Myocyte (in vitro differentiated cells): ENCODE results near the gene MAGOH. TPM values are rescaled to one million over a fixed set of nuclear protein-coding genes. Genes with fewer than 3 reads are reported as not detected.

Source experiments
- DNase-seq: peaks from one replicate; pipeline ENCODE4 v3.0.0-alpha.2; 2012; ENCODE audit warnings: low read depth
- total RNA-seq: library from RNA; depleted of rRNA; stranded (reverse); fragments of >200 nt; gene quantifications from 2 replicates; pipeline ENCODE4 v1.2.3, GENCODE V29; 2014

The MAGOH gene
- total RNA-seq, 1 donor from 2014 or later, result 29.3 TPM

GRCh38 chr1:53270873-53271272 is 32.6 kb upstream of the MAGOH start:
- no peak for DNase-seq

- DNase-seq, result no peak
Observed at GRCh38 chr1:53270107-53270506, 31.8 kb upstream of the MAGOH start.

GRCh38 chr1:53267761-53268160 is 29.4 kb upstream of the MAGOH start:
- no peak for DNase-seq

GRCh38 chr1:53266038-53266437 is 27.7 kb upstream of the MAGOH start:
- peak; percentile 24 for DNase-seq

- DNase-seq, result peak; percentile 69
Observed at GRCh38 chr1:53265581-53265980, 27.3 kb upstream of the MAGOH start.

- no peak for DNase-seq
Observed at GRCh38 chr1:53264048-53264447, 25.7 kb upstream of the MAGOH start.

GRCh38 chr1:53262000-53262399 is 23.7 kb upstream of the MAGOH start:
- no peak for DNase-seq

GRCh38 chr1:53260631-53261247 is 22.4 kb upstream of the MAGOH start:
- no peak for DNase-seq

GRCh38 chr1:53259932-53260331 is 21.6 kb upstream of the MAGOH start:
- DNase-seq, result no peak

- no peak for DNase-seq
Observed at GRCh38 chr1:53258216-53258615, 19.9 kb upstream of the MAGOH start.

GRCh38 chr1:53257454-53258081 is 19.2 kb upstream of the MAGOH start:
- no peak for DNase-seq

GRCh38 chr1:53256511-53257453 is 18.5 kb upstream of the MAGOH start:
- no peak for DNase-seq

GRCh38 chr1:53255031-53255430 is 16.7 kb upstream of the MAGOH start:
- DNase-seq, result no peak

- no peak for DNase-seq
Observed at GRCh38 chr1:53254011-53254640, 15.8 kb upstream of the MAGOH start.

GRCh38 chr1:53250325-53250724 is 12.0 kb upstream of the MAGOH start:
- DNase-seq, result no peak

- peak; percentile 10 for DNase-seq
Observed at GRCh38 chr1:53249706-53250105, 11.4 kb upstream of the MAGOH start.

GRCh38 chr1:53246261-53247134 is 8.2 kb upstream of the MAGOH start:
- no peak for DNase-seq

- no peak for DNase-seq
Observed at GRCh38 chr1:53244141-53244540, 5.8 kb upstream of the MAGOH start.

GRCh38 chr1:53242381-53242780 is 4.1 kb upstream of the MAGOH start:
- no peak for DNase-seq

- DNase-seq, result no peak
Observed at GRCh38 chr1:53241828-53242227, 3.5 kb upstream of the MAGOH start.

- DNase-seq, result no peak
Observed at GRCh38 chr1:53237638-53238037, 680 bp downstream of the MAGOH start.
